Left kidney (tissue), 8 donors: ENCODE measurements around the gene ARHGEF9. TPM values are rescaled to one million over a fixed set of nuclear protein-coding genes. Genes with fewer than 3 reads are reported as not detected.
"Not testable (repeated sequence)": the region's sequence is repeated elsewhere in the genome, so short reads cannot be mapped to it uniquely, and the experiment has no call there.

ENCODE experiments used
- DNase-seq: peaks from one replicate; pipeline ENCODE4 v3.0.0-alpha.2; 2013
- long read RNA-seq, 8 donors: transcript quantifications; one replicate each; lab custom pipeline, GENCODE V29; 2026
- polyA plus RNA-seq: library from polyadenylated mRNA; unstranded; fragments of 120-200 nt; gene quantifications from one replicate; pipeline ENCODE4 v1.2.1, GENCODE V29; 2013; ENCODE audit not compliant: insufficient read length

ARHGEF9 gene
- 45.3 TPM for polyA plus RNA-seq
- long read RNA-seq, donor 1, partial matches to known transcripts = 7 of 16 reads
- long read RNA-seq, donor 1, other reads (novel, unspliced or antisense) = 9 of 16 reads
- long read RNA-seq, donor 2, partial matches to known transcripts = 8 of 11 reads
- long read RNA-seq, donor 2, other reads (novel, unspliced or antisense) = 0 of 11 reads
- long read RNA-seq, donor 3, partial matches to known transcripts = 0 of 2 reads
- long read RNA-seq, donor 3, other reads (novel, unspliced or antisense) = 0 of 2 reads
- long read RNA-seq, donor 4, partial matches to known transcripts = 0 of 1 reads
- long read RNA-seq, donor 4, other reads (novel, unspliced or antisense) = 0 of 1 reads
- long read RNA-seq, donor 5, partial matches to known transcripts = 11 of 22 reads
- long read RNA-seq, donor 5, other reads (novel, unspliced or antisense) = 5 of 22 reads
- long read RNA-seq, donor 6, partial matches to known transcripts = 0 of 2 reads
- long read RNA-seq, donor 6, other reads (novel, unspliced or antisense) = 0 of 2 reads
- long read RNA-seq, donor 7, partial matches to known transcripts = 10 of 20 reads
- long read RNA-seq, donor 7, other reads (novel, unspliced or antisense) = 6 of 20 reads
- long read RNA-seq, donor 8, partial matches to known transcripts = 0 of 1 reads
- long read RNA-seq, donor 8, other reads (novel, unspliced or antisense) = 0 of 1 reads

- DNase-seq = peak; percentile 39
Measured at GRCh38 chrX:63784902-63785707, at the start of gene ARHGEF9. Gene ARHGEF9, minus strand, starts transcription at chrX:63785214. Its CDS starts 69 bp downstream, at chrX:63785145.

- DNase-seq = not testable (repeated sequence)
Measured at GRCh38 chrX:63825446-63825845, 40.4 kb upstream of the ARHGEF9 start.

GRCh38 chrX:63818156-63818555, 33.1 kb upstream of the ARHGEF9 start:
- DNase-seq = no peak

- DNase-seq = no peak
Measured at GRCh38 chrX:63817696-63818095, 32.7 kb upstream of the ARHGEF9 start.

GRCh38 chrX:63812823-63813222, 27.8 kb upstream of the ARHGEF9 start:
- no peak for DNase-seq

- no peak for DNase-seq
Measured at GRCh38 chrX:63810746-63811145, 25.7 kb upstream of the ARHGEF9 start.

GRCh38 chrX:63809173-63809572, 24.2 kb upstream of the ARHGEF9 start:
- peak; percentile 5 for DNase-seq

- not testable (repeated sequence) for DNase-seq
Measured at GRCh38 chrX:63795406-63795805, 10.4 kb upstream of the ARHGEF9 start.

GRCh38 chrX:63785708-63786040, 660 bp upstream of the ARHGEF9 start:
- DNase-seq = no peak

- DNase-seq = peak; percentile 3
Measured at GRCh38 chrX:63784346-63784901, 590 bp downstream of the ARHGEF9 start.

GRCh38 chrX:63782515-63782914, 2.5 kb downstream of the ARHGEF9 start:
- DNase-seq = no peak

GRCh38 chrX:63768760-63769159, 16.3 kb downstream of the ARHGEF9 start:
- DNase-seq = no peak

- DNase-seq = no peak
Measured at GRCh38 chrX:63765712-63766111, 19.3 kb downstream of the ARHGEF9 start.

GRCh38 chrX:63764946-63765345, 20.1 kb downstream of the ARHGEF9 start:
- DNase-seq = no peak

- no peak for DNase-seq
Measured at GRCh38 chrX:63761639-63762038, 23.4 kb downstream of the ARHGEF9 start.

GRCh38 chrX:63758011-63758410, 27.0 kb downstream of the ARHGEF9 start:
- no peak for DNase-seq

- DNase-seq = no peak
Measured at GRCh38 chrX:63755892-63756291, 29.1 kb downstream of the ARHGEF9 start.

GRCh38 chrX:63754860-63755579, 30.0 kb downstream of the ARHGEF9 start:
- DNase-seq = peak; percentile 80

GRCh38 chrX:63754136-63754859, 30.7 kb downstream of the ARHGEF9 start:
- DNase-seq = peak; percentile 11

- DNase-seq = no peak
Measured at GRCh38 chrX:63751481-63751880, 33.5 kb downstream of the ARHGEF9 start.

GRCh38 chrX:63750811-63751210, 34.2 kb downstream of the ARHGEF9 start:
- DNase-seq = no peak
